Suppressor macrophage (primary cell): ENCODE data around the gene ARHGAP8.
A peak's percentile ranks its signal among the peaks of the same experiment; 100 is the strongest.

Experiments used
- DNase-seq, 4 experiments: peaks; one replicate each; pipeline ENCODE4 v3.0.0-alpha.2; 2020 to 2022
- total RNA-seq, 17 experiments: gene quantifications; one replicate each; lab custom pipeline; 2026; ENCODE audit warnings: mixed read lengths in 6 of 17, inconsistent platforms in 3 of 17; lab: John Stamatoyannopoulos, UW

Gene ARHGAP8
- total RNA-seq, result 0 to 1.1 (median 0.03) reads per million in 17 experiments

DNA sequence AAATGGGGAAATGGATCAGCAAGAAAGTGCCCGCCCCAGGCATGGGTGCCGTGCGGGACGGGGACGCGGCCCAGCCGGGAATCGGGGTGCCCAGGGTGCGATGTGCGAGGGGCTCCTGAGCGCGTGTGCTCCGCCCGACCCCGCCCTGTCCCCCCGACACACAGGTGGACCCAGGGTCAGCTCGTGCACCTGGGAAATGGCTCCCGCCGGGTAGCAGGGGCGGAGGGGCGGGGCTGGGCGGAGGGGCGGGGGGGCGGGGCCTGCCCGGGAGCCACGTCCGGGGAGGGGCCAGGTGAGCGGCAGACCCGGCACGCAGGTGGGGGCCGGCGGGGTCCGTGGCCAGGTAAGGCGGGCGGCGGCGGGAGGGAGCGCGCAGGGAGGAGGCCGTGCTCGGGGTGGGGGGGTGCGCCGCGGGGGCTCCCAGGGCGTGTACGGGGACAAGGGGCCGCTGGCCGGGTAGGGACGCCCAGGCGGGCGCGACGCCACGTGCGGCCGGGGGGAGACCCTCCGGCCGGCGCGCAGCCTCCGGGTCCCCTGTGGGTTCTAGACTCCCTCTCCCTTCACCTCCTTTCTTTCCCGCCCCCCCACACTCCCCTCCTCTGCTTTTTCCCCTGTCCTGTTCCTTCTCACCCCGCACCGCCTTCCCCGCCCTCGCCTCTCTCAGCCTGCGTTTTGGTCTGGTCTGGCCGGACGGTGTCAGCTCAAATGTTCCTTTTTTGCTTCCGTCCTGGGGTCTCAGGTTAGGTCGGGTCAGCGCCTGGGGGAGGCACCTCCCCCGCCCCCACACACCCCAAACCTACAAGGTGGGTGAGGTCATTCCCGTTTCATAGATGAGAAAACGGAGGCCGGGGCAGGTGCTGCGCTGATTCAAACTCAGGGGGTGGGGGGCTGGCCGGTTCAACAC lies at the start of gene ARHGAP8:
TSS of gene ARHGAP8 (plus strand) at position 291 of the 904 bp plus-strand sequence. CDS start 33,953 bp downstream, outside the sequence.
- DNase-seq, result no peak

DNA sequence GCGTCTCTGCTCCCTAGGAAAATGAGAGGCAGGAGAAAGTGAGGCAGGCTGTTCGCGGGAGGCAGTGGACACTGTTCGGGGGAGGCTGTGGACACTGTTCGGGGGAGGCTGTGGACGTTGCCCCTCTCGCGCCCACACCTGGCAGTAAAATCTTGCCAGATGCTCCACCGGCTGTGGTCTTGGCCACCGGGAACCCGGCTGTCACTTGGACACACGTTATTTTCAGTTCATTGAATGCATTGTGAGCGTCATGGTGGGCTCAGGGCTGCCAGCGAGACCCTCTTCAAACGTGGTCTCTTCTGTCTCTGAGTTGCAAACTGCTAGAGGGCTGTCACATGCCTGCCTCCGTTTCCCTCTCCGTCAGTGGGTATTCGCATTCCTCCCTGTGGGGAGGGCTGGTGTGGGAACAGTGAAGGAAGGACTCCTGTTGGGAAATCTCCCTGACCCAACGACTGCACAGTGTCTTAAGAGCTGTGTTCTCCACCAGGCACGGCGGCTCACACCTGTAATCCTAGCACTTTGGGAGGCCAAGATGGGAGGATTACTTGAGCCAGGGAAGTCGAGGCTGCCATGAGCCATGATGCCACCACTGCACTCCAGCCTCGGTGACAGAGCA lies 49.0 kb upstream of the ARHGAP8 start:
- DNase-seq, result no peak

DNA sequence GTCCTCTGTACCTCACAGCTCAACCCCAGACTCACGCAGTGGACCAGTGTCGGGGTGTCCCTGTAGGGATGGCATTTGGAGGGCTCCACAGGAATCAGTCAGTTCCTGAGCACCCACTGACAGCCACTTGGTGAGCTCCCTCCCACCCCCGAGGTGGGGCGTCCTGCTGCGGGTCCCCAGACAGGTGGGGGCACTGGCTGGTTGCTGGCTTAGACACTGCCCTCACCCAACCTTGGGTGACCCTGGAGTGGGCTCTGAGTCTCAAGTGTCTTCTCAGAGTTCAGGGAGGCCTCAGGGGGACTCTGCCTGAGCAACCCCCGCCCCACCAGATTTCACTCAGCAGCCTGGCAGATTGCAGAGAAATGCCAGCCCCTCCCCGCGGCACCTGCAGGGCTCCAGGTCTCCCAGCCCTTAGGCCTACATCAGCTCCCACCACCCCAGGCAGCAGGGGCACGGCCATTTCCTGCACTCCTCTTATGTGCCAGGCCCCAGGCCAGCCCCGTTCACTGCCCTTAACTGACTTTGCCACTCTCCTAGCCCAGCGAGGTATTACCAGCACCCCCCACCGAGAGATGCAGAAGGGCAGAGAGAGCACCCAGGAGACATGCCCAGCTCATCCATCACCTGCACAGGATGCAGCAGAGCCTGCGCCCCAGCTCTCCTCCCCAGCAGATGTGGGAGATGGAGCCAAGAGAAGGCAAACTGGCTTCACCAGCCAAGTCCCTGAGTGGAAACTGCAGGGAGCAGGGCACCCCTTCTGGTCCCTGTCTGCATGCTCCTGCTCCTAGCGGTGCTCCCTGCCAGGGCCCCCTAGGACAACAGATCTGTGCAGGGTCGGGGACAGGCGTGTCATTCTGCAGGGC lies 48.0 kb upstream of the ARHGAP8 start:
- no peak for DNase-seq

DNA sequence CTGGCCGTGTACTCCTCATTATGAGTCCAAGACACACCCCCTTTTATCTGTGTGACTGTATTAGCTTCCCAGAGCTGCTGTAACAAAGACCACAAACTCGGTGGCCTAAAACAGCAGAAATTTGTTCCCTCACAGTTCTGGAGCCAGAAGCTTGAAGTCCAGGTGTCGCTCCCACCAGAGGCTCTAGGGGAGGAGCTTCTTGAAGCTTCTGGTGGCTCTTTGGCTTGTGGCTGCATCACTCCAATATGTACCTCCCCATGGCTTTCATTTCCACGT lies 47.4 kb upstream of the ARHGAP8 start:
- DNase-seq, result no peak

DNA sequence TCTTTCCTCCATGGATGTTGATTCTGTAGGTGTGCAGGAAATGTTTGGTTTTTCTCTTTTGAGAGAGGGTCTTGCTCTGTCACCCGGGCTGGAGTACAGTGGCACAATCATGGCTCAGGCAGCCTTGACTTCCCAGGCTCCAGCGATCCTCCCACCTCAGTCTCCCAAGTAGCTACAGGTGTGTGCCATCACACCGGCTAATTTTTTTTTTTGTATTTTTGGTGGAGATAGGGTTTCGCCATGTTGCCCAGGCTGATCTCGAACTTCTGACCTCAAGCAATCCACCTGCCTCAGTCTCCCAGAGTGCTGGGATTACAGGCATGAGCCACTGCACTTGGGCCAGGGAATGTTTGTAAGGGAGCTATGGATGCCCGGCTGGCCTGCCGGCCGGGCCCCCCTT lies 45.9 kb upstream of the ARHGAP8 start:
- no peak for DNase-seq

DNA sequence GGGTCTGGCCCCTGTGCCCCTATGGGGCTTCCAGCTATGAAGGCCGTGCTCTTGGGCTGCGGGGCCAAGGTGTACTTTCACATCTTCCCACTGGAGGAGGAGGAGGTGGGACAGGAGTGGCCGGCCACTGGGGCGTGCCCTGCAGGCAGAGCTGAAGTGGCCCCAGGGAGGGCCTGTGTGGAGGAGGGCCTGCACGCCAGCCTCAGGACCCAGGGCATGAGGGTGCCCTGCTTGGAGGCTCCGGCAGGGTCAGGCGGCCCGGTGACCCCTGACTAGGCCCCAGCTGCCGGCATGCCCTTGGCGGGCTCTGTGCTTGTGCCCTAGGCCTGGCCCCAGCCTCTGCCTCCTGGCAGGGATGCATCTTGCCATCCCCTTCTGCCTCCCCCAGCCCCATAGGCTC lies 45.2 kb upstream of the ARHGAP8 start:
- DNase-seq, result no peak

DNA sequence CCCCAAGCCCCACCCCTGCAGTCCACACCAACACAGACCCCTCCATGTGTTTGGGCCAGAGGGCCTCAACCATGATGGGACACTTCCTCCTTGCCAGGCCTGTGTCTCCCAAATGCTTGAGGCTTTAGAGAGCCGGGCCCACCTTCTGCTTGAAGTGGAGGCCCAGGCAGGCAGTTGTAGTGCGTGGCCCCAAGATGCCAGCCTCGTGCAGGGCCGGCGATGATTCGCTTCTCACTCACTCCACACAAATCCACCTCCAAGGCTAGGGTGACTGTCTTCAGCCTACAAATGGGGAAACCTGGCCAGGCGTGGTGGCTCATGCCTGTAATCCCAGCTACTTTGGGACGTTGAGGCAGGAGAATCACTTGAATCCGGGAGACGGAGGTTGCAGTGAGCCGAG lies 44.6 kb upstream of the ARHGAP8 start:
- no peak for DNase-seq

DNA sequence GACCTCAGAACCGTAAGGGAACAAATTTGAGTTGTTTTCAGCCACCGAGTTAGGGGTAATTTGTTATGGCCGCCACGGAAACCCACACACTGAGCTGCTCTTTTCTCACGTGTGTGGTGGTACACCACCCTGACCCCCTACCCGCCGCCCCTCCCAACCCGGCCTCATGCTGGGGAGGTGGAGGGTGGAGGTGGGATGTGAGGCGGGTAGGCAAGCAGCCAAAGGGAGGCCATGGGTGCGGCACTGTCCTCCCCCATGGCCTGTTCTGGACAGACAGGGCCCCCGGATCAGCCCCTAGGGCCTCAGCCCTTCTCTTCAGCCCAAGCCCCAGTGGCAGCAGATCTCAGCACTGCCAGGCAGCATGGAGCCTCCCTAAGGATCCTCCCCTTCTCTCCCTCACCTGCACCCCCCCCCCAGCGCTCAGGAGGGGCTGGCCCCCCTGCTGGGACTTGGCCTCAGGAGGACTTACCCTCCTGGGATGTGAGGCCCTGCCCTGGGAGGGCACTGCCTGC lies 42.4 kb upstream of the ARHGAP8 start:
- DNase-seq, result no peak

DNA sequence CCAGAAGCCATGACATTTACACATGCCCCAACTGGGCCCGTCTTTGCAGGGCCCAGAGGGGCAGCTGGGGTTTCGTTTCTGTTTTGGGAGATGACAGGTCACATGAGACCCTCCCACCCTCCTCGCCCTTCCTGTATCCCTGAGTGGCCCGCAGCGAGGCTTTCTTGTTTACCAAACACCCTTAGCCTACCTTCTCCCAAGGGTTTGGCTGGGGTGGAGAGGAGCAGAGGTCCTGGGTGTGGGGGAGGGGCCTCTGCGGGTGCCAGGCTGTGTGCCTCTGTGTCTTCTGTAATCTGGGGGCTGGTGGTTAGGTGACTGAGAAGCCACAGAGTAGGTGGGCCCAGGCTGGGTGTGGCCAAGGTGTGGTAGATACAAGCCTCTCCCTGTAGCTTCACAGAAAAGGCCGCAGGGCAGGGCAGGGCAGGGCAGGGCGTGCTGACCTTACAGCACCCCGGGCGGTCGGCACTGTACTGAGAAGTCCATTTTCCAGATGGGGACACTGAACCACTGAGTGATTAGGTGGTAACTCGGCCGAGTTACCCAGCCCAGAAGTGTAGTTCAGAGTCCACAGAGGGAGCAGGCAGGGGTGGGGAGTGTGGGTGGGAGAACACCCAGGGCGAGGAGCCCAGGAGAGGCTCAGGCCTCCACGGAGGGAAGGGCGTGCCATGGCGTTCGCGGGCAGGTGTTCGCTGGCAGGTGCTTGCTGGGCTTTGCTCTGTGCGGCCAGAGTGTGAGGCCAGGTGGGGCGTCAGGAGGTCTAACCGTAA lies 41.7 kb upstream of the ARHGAP8 start:
- DNase-seq, result peak in 3 of 4 experiments; percentile 43 to 51 (median 47)

DNA sequence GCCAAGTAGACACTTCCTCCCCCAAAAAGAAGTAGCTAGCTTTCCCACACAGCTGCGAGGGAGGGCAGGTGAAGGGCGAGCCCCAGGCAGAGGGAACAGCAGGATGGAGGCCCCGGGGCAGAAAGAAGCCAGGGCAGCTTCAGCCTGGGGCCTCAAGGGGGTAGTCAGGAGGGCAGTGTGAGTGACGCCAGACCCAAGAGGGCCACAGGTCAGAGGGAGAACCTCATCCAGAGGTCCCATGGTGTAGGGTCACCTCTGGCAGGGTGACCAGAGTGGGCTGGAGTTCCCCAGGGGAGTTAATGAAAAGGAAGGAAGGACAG lies 41.2 kb upstream of the ARHGAP8 start:
- DNase-seq, result no peak

DNA sequence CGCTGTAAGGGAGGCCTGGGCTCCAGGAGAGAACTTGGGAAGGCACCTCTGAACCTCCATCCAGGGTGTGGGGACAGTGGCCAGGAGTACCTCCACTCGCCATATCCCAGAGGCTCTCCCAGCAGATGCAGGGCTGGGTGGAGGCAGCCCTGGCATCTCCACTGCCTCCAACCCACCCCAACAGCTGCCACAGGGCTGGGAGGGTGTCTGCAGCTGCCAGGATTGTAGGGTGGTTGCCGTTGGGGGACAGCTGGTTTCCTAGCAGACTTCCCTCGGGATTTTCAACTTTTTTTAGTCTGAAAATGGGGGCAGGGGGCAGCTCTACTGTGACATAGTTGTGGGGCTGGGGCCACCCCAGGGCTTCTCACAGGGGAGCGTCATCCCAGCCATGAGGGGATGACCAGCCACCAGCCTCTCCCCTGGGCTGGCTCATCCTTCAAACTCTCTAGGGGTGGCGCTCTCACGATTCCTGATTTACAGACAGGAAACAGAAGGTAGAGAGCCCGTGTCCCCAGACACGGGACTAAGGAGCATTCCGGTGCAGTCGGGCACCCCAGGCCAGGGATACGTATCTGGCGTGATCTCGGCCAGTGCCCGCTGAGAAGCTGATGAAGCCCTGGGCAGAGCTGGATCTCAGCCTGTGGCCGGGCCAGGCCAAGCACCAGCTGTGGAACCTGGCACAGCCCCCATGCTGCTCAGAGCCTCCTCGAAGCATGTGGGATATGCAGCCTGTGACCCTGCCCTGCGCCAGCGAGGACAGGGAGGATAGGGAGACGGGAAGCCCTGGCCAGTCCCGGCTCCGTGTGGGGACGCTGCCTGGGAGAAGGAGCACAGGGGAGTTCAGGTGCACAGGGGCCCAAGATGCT lies 40.5 kb upstream of the ARHGAP8 start:
- DNase-seq, result no peak

DNA sequence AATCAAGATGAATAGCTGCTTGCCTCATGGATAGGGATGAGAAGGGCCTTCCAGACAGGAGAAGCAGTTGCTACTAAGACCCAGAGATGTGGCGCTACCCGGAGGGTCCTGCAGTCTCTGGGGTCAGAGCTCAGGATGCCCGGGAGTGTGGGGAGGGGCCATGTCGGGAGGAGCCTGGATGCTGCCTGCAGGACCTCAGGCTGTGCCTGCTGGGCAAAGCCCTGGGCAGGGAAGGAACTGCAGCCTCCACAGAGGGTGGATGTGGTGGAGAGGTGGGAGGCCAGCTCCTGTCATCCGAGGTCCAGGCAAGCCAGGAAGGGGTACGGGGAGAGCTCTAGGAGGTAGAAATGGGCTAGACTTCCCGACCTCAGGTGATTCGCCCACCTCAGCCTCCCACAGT lies 39.4 kb upstream of the ARHGAP8 start:
- no peak for DNase-seq

DNA sequence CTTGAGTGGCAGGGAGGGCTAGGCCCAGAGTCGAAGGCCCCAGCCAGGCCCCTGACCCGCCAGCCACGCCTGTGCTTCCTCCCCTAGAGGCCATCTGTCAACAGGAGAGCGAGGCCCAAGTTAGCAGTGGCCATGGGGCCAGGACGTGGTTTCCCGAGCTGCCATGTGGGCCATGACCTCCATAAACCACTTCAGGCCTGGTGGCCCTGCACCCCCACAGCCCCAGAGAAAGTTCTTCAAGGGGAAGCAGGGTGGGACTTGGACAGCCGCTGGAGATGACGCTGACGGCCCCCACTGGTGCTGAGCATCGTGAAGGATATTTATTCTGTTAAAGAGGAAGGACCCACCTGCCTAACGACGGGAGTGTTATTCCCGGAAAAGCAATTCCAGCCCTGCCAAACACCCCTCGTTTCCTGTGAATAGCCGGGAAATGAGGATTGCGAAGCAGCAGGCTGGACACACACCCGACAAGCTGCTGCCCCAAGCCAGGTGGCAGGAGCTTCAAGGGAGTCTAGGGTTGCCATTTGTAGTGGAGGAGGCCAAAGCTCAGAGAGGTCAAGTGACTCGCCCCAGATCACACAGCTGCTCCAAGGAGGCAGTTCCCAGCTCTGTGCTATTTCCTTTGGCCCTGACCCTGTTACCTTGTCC lies 37.5 kb upstream of the ARHGAP8 start:
- DNase-seq, result no peak

DNA sequence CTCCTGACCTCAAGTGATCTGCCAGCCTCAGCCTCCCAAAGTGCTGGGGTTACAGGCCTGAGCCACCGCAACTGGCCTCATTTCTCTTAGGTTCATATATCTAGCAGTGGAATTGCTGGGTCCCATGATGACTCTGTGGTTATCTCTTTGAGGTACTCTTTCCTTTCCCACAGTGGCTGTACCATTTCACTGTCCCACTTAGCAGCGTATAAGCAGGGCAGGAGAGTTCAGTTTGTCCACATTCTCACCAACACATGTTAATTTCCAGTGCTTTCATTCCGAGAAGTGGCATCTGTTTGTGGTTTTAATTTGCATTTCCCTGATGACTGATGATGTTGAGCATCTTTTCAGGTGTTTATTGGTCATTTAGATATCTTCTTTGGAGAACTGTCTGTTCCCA lies 34.0 kb upstream of the ARHGAP8 start:
- no peak for DNase-seq

DNA sequence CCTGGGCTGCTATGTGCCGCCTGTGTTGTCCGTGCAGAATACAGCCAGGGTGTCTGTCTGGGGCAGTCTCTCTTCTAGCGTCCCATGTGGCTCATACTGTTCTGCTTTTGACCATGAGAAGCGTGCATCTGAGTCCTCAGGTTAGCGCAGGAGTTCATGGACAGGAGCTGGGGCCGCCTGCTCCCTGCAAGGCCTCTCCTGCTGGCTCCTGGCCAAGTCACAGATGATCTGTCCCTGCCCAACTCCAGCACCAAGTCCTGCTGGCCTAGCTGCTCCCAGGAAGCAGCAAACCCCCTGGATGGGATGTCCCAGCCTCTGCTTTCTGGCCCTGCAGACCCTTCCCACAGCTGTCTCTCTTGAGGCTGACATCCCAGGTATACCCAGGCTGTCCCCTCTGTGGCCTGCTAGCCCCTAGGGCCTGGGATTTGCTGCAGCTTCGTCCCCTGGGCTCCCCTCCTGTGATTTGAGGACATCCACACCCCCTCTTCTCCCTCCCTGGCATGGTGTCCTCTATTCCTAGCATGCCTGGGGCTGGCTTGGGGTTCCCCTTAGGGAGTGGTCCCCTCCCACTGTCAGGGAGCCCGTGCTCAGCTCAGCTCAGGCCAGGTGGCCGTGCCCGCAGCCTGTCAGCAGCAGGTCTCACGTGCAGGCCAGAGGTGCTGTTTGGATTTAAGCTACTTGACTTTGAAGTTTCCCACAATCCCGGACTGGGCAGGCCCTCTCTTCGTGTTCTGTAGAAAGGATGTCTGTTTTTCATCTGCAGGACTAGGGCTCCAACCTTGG lies 32.6 kb upstream of the ARHGAP8 start:
- no peak for DNase-seq

DNA sequence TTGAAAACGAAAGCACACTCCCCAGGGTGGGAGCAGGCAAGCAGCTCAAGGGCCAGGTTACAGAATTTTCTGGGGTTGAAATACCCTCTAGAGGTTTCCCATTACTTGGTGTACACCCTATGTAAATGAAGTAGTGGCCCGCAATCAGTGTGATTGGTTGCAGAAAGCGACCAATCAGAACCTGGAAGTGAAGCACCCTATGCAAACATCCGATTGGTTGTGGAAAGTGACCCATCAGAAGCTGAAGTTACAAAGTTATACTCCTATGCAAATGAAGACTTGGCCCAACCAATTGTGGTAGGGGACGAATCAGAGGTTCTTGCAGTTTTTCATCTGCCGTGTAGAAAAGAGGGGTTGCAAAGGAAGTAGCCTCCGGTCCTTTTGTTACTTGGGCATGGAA lies 31.2 kb upstream of the ARHGAP8 start:
- DNase-seq, result no peak

DNA sequence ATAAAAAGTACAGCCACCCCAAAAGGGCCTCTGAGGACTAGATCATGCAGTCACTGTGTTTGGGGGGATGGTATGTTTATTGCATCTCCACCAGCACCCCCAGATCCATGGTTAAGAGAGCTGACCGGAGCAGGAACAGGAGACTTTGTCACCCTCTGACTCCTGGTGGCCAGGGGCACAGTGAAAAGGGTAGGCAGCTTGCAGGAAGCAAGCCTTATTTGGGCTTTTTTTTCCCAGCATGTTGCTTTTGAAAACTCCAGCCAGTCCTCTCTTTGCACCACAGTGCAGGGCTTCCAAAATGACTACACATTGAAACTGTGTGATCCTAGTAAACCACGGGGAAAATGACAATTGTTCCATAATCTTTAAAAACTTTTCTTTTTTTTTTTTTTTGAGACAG lies 29.8 kb upstream of the ARHGAP8 start:
- DNase-seq, result no peak

DNA sequence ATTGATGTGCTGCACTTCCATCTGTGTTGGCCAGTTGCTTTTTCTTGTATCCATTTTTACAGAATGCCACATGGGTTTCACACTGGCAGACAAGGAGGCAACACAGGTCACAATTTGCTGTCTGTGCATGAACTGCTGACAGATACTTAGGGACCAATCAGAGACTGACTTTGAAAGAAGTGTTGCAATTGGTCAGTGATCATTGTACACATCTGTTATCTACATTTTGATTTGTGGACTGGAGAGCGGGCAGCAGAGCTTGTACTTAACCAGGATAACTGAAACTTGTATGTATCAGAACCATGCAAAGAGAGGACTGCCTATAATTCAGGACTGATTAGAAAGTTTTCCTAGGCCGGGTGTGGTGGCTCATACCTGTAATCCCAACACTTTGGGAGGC lies 28.6 kb upstream of the ARHGAP8 start:
- no peak for DNase-seq

DNA sequence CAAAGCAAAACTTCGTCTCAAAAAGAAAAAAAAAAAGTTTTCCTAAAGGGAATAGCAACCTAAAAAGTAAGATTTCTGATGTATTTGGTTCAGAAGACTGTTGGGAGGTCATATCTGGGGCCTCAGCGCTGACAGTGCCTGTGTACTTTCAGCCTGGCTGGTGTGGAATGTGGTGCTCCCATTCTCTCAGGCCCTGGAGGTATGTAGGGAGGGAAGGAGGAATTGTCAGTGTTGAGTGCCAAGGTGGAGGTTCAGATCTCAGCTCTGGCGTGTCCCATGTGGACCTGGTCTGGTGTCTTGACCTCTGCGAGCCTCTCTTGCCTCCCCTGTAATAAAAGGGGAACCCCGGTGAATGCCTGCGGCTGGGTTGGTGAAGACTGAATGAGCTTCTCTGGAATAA lies 28.0 kb upstream of the ARHGAP8 start:
- DNase-seq, result no peak

DNA sequence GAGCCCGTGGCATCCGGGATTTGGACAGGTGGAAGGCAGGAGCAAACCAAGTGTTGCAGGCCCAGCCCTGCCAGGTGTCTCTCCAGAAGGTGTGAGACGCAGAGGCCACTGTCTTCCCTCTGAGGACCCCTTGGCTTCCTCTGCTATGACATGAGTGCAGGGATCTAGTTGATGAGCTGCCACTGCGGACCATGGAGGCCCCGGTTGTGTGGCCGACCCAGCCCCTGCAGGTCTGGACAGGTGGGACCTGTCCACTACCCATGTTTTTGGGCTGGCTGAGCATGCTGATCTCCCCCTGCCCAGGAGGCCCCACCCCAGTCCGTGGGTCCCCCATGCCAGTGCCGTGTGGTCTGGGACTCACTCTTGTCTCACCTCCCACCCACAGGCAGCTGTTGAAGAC lies 27.5 kb upstream of the ARHGAP8 start:
- DNase-seq, result no peak
